Nephron (organoid): ENCODE results near the gene TMEM53.

Experiments
- H3K27ac Mint-ChIP-seq, 3 experiments: 2 replicates each; pipeline ENCODE4 v1.8.0; 2020; ENCODE audit warnings: mixed read lengths in 3 of 3, mild to moderate bottlenecking in 2 of 3, moderate library complexity in 1 of 3
- H3K27me3 Mint-ChIP-seq: 2 replicates; pipeline ENCODE4 v1.8.0; 2021; ENCODE audit warnings: low read depth, mild to moderate bottlenecking, moderate library complexity, mixed read lengths
- H3K36me3 Mint-ChIP-seq: 2 replicates; pipeline ENCODE4 v1.8.0; 2020; ENCODE audit warnings: low read depth, mixed read lengths
- H3K4me1 Mint-ChIP-seq: 2 replicates; pipeline ENCODE4 v1.8.0; 2020; ENCODE audit warnings: mixed read lengths
- H3K4me3 Mint-ChIP-seq, 3 experiments: 2 replicates each; pipeline ENCODE4 v1.8.0; 2020; ENCODE audit warnings: mild to moderate bottlenecking in 3 of 3, mixed read lengths in 3 of 3, moderate library complexity in 2 of 3
- H3K9me3 Mint-ChIP-seq: 2 replicates; pipeline ENCODE4 v1.8.0; 2020; ENCODE audit warnings: mixed read lengths
- CTCF ChIP-seq, 3 experiments: fragments of 200-600 bp; sonication (generic); IDR thresholded peaks; one replicate each; pipeline ENCODE4 v1.5.0; 2021; ENCODE audit warnings: antibody characterized with exemption in 3 of 3; ENCODE audit not compliant: unreplicated experiment in 3 of 3

Gene TMEM53

GRCh38 chr1:44604157-44604955 is 69.9 kb downstream of the TMEM53 start:
- Mint-ChIP-seq H3K9me3 (no peaks in the 10 kb centered on the region), H3K4me1 (peaks cover 7% of the 10 kb centered on the region), H3K27me3 (peaks cover 44% of the 10 kb centered on the region), H3K36me3 (no peaks in the 10 kb centered on the region), H3K27ac (no peak overlapping the region), H3K4me3 (no peak overlapping the region)
- no peak for TF ChIP-seq CTCF (IDR thresholded peaks at IDR 0.05; ENCODE audit: unreplicated experiment in 3 of 3)

- Mint-ChIP-seq H3K9me3 (no peaks in the 10 kb centered on the region), H3K27ac (no peak overlapping the region), H3K36me3 (no peaks in the 10 kb centered on the region), H3K27me3 (peaks cover 38% of the 10 kb centered on the region), H3K4me1 (peaks cover 7% of the 10 kb centered on the region), H3K4me3 (no peak overlapping the region)
- TF ChIP-seq CTCF (IDR thresholded peaks at IDR 0.05; ENCODE audit: unreplicated experiment in 3 of 3) = no peak
Measured at GRCh38 chr1:44603718-44604117, 70.6 kb downstream of the TMEM53 start.
